LNCAP (cell line): ENCODE measurements around the gene KRTAP9-7.

Source experiments
- CTCF ChIP-seq: fragments of 450-650 bp; IDR thresholded peaks from 2 replicates; pipeline ENCODE4 v1.5.1; 2017; ENCODE audit warnings: mild to moderate bottlenecking

The KRTAP9-7 gene

DNA sequence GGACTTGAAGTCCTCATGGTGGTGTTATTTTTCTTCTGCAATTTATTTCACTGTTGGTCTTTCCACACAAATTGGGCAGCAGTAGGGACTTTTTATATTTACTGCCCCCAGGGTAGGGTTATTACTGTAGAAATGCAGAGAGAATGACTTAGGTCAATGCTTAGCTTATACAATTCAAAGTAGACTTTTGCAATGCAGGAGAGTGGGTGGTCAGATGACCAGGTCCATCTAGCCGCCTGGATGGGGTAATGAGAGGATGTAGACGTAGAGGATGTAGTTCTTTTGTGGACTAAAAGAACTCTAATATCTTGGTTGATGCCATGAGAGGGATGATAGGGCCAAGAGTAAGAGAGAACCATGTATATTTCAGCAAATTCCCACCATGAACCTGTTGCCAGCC is 42.7 kb downstream of the KRTAP9-7 start:
- TF ChIP-seq CTCF: no peak

GRCh38 chr17:41322094-41322902 is 46.8 kb downstream of the KRTAP9-7 start:
- peak; percentile 88 for TF ChIP-seq CTCF

GRCh38 chr17:41322903-41323895 is 47.7 kb downstream of the KRTAP9-7 start:
- no peak for TF ChIP-seq CTCF

GRCh38 chr17:41324180-41325075 is 48.9 kb downstream of the KRTAP9-7 start:
- peak; percentile 53 for TF ChIP-seq CTCF

GRCh38 chr17:41325126-41325525 is 49.6 kb downstream of the KRTAP9-7 start:
- TF ChIP-seq CTCF: no peak

DNA sequence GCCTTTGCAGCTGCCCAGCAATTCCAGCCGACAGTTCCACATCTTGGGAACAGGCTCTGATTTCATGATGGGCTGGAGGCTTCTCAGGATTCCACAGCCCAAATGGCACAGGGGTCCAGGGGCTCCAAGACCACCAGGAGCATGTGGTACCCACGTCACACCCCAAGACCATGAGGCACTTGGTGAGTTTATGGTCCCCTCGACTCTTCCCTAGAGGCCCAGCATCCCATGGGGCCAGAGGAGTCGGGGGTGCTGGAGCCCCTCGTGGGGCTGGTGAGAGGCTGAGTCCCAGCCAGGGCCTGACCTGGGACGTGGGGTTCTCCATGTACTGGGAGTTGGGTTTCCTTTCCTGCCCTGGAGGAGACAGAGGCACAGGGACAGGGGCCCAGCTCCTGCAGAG is 50.1 kb downstream of the KRTAP9-7 start:
- TF ChIP-seq CTCF: no peak
